Upper lobe of right lung (tissue), 1 donor: ENCODE measurements around the gene PRKCE. TPM values are rescaled to one million over a fixed set of nuclear protein-coding genes. Genes with fewer than 3 reads are reported as not detected.

Source experiments
- ATAC-seq: fragments of 200-7000 bp; cut with Tn5 transposase; one replicate; pipeline ENCODE4 v1.9.1; 2020; ENCODE audit warnings: mild to moderate bottlenecking, moderate library complexity
- DNase-seq: peaks from one replicate; pipeline ENCODE4 v3.0.0-alpha.2; 2020
- H3K27ac ChIP-seq: fragments of 200-600 bp; one replicate; pipeline ENCODE4 v1.8.0; 2022
- H3K27me3 ChIP-seq: fragments of 200-600 bp; one replicate; pipeline ENCODE4 v1.8.0; 2022; ENCODE audit warnings: mild to moderate bottlenecking
- H3K36me3 ChIP-seq: fragments of 200-600 bp; one replicate; pipeline ENCODE4 v1.8.0; 2022
- H3K4me1 ChIP-seq: fragments of 200-600 bp; one replicate; pipeline ENCODE4 v1.8.0; 2022
- H3K4me3 ChIP-seq: fragments of 200-600 bp; one replicate; pipeline ENCODE4 v1.8.0; 2022; ENCODE audit warnings: mild to moderate bottlenecking
- H3K9me3 ChIP-seq: fragments of 200-600 bp; one replicate; pipeline ENCODE4 v1.8.0; 2022
- CTCF ChIP-seq: fragments of 200-600 bp; IDR thresholded peaks from one replicate; pipeline ENCODE4 v1.8.0; 2022; ENCODE audit warnings: antibody characterized with exemption
- intact Hi-C: fragments of 100-400 bp; cut with DNase I; formaldehyde crosslinking; loops from one replicate; pipeline ENCODE4 v1.11.0; 2022
- total RNA-seq: library from RNA; stranded (reverse); fragmentation: NEBNext Ultra II Directional; extraction: Animal tissue kit (Norgen Biotek cat#: 25700); gene quantifications from one replicate; pipeline ENCODE4 v1.2.1, GENCODE V29; 2021
- donor health status: DM: no; HTN: yes; CAD: no; lungs with severe emphysema.

PRKCE gene
- total RNA-seq, 1 donor from 2014 or later, result 65.6 TPM

GRCh38 chr2:46146866-46147502 is 495.5 kb downstream of the PRKCE start:
- TF ChIP-seq CTCF, result no peak
- intact Hi-C loops, result no loop called here
- no peak overlapping the region for H3K4me3 ChIP-seq
- no peaks in the 10 kb centered on the region for H3K9me3 ChIP-seq
- no peak for ATAC-seq
- no peaks in the 10 kb centered on the region for H3K27me3 ChIP-seq
- peak overlapping the region; percentile 13 for H3K27ac ChIP-seq
- peaks cover 4% of the 10 kb centered on the region for H3K4me1 ChIP-seq
- DNase-seq, result no peak
- peaks cover 13% of the 10 kb centered on the region for H3K36me3 ChIP-seq

GRCh38 chr2:46147626-46148368 is 496.3 kb downstream of the PRKCE start:
- no peak for DNase-seq
- Histone ChIP-seq H3K27ac (no peak overlapping the region), H3K36me3 (peaks cover 20% of the 10 kb centered on the region), H3K9me3 (no peaks in the 10 kb centered on the region), H3K4me3 (no peak overlapping the region), H3K27me3 (no peaks in the 10 kb centered on the region), H3K4me1 (peaks cover 4% of the 10 kb centered on the region)
- no peak for TF ChIP-seq CTCF
- intact Hi-C loops, result no loop called here
- no peak for ATAC-seq

- Histone ChIP-seq H3K4me3 (no peak overlapping the region), H3K27me3 (no peaks in the 10 kb centered on the region), H3K4me1 (peaks cover 4% of the 10 kb centered on the region), H3K9me3 (no peaks in the 10 kb centered on the region), H3K36me3 (peaks cover 26% of the 10 kb centered on the region), H3K27ac (no peak overlapping the region)
- intact Hi-C loops, result no loop called here
- TF ChIP-seq CTCF, result no peak
- no peak for DNase-seq
- ATAC-seq, result no peak
These were observed 496.9 kb downstream of the PRKCE start for GRCh38 chr2:46148369-46148736.

GRCh38 chr2:46150445-46150955 is 499.0 kb downstream of the PRKCE start:
- no peak for TF ChIP-seq CTCF
- Histone ChIP-seq H3K36me3 (peaks cover 27% of the 10 kb centered on the region), H3K4me1 (no peaks in the 10 kb centered on the region), H3K9me3 (no peaks in the 10 kb centered on the region), H3K4me3 (no peak overlapping the region), H3K27me3 (no peaks in the 10 kb centered on the region), H3K27ac (no peak overlapping the region)
- DNase-seq, result no peak
- intact Hi-C loops, result no loop called here
- ATAC-seq, result no peak

GRCh38 chr2:46151577-46151976 is 500.1 kb downstream of the PRKCE start:
- Histone ChIP-seq H3K4me3 (no peak overlapping the region), H3K36me3 (peaks cover 27% of the 10 kb centered on the region), H3K27me3 (no peaks in the 10 kb centered on the region), H3K4me1 (no peaks in the 10 kb centered on the region), H3K9me3 (no peaks in the 10 kb centered on the region), H3K27ac (no peak overlapping the region)
- TF ChIP-seq CTCF, result no peak
- ATAC-seq, result no peak
- no peak for DNase-seq
- intact Hi-C loops, result no loop called here
